Measurements from ENCODE around the gene CD9.

Gene CD9, protein sequence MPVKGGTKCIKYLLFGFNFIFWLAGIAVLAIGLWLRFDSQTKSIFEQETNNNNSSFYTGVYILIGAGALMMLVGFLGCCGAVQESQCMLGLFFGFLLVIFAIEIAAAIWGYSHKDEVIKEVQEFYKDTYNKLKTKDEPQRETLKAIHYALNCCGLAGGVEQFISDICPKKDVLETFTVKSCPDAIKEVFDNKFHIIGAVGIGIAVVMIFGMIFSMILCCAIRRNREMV

DNA sequence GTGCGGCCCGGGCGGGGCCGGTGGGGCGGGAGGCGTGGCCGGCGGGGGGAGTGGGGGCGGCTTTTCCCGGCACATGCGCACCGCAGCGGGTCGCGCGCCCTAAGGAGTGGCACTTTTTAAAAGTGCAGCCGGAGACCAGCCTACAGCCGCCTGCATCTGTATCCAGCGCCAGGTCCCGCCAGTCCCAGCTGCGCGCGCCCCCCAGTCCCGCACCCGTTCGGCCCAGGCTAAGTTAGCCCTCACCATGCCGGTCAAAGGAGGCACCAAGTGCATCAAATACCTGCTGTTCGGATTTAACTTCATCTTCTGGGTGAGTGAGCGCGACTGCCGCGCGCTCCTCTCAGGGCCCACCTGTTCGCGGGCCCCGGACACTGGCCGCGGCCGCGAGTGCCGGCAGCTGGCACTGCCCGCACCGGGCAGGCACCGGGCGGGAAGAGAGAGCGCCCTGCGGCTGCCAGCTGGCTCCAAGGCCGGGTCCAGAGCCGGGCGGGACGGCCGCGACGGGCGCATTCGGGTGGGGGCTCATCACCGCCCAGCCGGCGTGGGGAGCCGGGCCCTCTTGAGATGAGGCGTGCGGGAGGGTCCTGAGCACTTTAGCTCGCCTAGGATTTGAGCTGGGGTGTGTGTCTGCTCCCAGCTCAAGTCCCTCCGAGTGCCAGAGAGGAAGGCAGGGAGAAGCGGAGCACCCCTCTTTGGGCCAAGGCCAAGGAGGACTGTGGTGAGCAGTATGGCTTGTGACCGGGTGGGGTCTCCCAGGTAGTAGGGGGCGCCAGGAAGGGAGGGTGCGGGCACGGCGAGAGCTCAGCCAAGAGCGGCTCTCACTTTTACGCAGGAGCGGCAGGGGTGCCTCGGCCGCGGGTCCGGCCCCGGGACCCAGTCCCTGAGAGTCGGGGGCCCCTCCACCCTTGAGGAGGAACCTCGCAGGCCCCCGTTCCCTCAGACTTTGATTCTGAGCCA, at the start of gene CD9:
Gene CD9, plus strand, starts transcription at position 145 of the 957 bp plus-strand sequence. Its CDS starts 100 bp downstream, at position 245.
- TF ChIP-seq, protein P1, sequence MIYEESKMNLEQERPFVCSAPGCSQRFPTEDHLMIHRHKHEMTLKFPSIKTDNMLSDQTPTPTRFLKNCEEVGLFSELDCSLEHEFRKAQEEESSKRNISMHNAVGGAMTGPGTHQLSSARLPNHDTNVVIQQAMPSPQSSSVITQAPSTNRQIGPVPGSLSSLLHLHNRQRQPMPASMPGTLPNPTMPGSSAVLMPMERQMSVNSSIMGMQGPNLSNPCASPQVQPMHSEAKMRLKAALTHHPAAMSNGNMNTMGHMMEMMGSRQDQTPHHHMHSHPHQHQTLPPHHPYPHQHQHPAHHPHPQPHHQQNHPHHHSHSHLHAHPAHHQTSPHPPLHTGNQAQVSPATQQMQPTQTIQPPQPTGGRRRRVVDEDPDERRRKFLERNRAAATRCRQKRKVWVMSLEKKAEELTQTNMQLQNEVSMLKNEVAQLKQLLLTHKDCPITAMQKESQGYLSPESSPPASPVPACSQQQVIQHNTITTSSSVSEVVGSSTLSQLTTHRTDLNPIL (CRISPR knock-in tag; IDR thresholded peaks at IDR 0.05; ENCODE audit: low read depth): no peak
- TF ChIP-seq BACH2 (CRISPR knock-in tag; IDR thresholded peaks at IDR 0.05; ENCODE audit: borderline replicate concordance): no peak
- no peak for TF ChIP-seq ZNF565 (CRISPR knock-in tag; conservative IDR thresholded peaks at IDR 0.05; ENCODE audit: low read depth)
- no peak for TF ChIP-seq GLIS3 (CRISPR knock-in tag; IDR thresholded peaks at IDR 0.05)
- TF ChIP-seq PPARA (CRISPR knock-in tag; IDR thresholded peaks at IDR 0.05; ENCODE audit: borderline replicate concordance): no peak
- peak; percentile 59 for ATAC-seq

DNA sequence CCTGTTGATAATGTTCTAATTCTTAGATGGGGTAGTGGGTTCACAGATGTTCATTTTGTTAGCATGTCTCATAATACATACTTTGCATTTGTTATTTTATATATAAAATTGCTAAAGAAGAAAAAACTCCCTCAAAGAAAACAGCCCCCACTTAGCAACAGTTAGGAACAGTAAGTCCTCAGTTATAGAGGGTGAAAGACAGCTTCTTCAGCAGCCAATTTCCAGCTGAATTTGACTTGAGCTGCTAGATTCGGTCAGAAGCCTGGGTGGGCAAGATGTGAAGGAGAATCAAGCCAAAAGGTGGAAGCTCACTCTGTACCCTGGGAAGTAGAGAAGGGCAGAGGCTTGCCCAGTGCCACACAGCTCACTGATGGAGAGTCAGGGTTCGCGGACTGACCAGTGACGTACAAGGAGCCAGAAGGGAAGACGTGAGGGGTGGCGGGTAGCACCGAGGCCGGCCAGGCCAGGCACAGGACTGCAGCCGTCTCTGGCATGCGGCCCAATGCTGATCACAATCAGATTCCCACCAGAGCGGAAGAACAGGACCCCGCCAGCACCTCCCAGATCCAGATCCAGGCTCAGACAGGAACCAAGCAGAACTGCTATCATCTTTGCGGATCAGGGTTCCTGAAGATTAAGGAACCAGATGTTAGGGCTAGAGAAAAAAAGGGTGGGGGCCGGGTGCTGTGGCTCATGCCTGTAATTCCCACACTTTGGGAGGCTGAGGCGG, 45.3 kb upstream of the CD9 start:
- TF ChIP-seq TCF4 (CRISPR knock-in tag; IDR thresholded peaks at IDR 0.05; ENCODE audit: borderline replicate concordance): peak; percentile 88
- TF ChIP-seq SNAI2 (CRISPR knock-in tag; IDR thresholded peaks at IDR 0.05): no peak
- TF ChIP-seq, protein P2, sequence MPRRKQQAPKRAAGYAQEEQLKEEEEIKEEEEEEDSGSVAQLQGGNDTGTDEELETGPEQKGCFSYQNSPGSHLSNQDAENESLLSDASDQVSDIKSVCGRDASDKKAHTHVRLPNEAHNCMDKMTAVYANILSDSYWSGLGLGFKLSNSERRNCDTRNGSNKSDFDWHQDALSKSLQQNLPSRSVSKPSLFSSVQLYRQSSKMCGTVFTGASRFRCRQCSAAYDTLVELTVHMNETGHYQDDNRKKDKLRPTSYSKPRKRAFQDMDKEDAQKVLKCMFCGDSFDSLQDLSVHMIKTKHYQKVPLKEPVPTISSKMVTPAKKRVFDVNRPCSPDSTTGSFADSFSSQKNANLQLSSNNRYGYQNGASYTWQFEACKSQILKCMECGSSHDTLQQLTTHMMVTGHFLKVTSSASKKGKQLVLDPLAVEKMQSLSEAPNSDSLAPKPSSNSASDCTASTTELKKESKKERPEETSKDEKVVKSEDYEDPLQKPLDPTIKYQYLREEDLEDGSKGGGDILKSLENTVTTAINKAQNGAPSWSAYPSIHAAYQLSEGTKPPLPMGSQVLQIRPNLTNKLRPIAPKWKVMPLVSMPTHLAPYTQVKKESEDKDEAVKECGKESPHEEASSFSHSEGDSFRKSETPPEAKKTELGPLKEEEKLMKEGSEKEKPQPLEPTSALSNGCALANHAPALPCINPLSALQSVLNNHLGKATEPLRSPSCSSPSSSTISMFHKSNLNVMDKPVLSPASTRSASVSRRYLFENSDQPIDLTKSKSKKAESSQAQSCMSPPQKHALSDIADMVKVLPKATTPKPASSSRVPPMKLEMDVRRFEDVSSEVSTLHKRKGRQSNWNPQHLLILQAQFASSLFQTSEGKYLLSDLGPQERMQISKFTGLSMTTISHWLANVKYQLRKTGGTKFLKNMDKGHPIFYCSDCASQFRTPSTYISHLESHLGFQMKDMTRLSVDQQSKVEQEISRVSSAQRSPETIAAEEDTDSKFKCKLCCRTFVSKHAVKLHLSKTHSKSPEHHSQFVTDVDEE (CRISPR knock-in tag; IDR thresholded peaks at IDR 0.05): peak; percentile 78
- ATAC-seq: peak; percentile 75

DNA sequence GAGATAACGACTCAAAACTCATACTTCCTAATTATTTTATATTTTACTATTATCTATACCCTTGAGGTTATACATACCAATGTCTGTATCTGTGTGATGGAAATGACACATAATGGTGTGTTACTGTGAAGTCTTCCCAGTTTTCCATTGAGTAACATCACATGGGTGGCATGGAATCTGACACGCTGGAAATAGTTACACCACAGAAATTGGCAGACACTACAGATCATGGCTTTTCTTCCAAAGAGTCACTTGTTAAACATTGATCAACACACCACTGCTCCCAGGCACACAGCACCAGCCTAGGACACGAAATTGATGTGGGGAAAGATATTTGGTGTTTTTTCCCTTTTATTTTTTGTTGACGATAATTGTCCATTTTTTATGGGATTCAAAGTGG, 42.7 kb upstream of the CD9 start:
- TF ChIP-seq ZNF70 (CRISPR knock-in tag; IDR thresholded peaks at IDR 0.05): no peak
- TF ChIP-seq, protein P3, sequence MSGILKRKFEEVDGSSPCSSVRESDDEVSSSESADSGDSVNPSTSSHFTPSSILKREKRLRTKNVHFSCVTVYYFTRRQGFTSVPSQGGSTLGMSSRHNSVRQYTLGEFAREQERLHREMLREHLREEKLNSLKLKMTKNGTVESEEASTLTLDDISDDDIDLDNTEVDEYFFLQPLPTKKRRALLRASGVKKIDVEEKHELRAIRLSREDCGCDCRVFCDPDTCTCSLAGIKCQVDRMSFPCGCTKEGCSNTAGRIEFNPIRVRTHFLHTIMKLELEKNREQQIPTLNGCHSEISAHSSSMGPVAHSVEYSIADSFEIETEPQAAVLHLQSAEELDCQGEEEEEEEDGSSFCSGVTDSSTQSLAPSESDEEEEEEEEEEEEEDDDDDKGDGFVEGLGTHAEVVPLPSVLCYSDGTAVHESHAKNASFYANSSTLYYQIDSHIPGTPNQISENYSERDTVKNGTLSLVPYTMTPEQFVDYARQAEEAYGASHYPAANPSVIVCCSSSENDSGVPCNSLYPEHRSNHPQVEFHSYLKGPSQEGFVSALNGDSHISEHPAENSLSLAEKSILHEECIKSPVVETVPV (CRISPR knock-in tag; IDR thresholded peaks at IDR 0.05): no peak
- TF ChIP-seq ZNF565 (CRISPR knock-in tag; conservative IDR thresholded peaks at IDR 0.05; ENCODE audit: low read depth): no peak
- TF ChIP-seq, protein P2 (CRISPR knock-in tag; IDR thresholded peaks at IDR 0.05): no peak
- TF ChIP-seq BACH2 (CRISPR knock-in tag; IDR thresholded peaks at IDR 0.05; ENCODE audit: borderline replicate concordance): no peak
- TF ChIP-seq ZFP3 (CRISPR knock-in tag; IDR thresholded peaks at IDR 0.05): no peak
- no peak for TF ChIP-seq PPARA (CRISPR knock-in tag; IDR thresholded peaks at IDR 0.05; ENCODE audit: borderline replicate concordance)
- TF ChIP-seq, protein P4, sequence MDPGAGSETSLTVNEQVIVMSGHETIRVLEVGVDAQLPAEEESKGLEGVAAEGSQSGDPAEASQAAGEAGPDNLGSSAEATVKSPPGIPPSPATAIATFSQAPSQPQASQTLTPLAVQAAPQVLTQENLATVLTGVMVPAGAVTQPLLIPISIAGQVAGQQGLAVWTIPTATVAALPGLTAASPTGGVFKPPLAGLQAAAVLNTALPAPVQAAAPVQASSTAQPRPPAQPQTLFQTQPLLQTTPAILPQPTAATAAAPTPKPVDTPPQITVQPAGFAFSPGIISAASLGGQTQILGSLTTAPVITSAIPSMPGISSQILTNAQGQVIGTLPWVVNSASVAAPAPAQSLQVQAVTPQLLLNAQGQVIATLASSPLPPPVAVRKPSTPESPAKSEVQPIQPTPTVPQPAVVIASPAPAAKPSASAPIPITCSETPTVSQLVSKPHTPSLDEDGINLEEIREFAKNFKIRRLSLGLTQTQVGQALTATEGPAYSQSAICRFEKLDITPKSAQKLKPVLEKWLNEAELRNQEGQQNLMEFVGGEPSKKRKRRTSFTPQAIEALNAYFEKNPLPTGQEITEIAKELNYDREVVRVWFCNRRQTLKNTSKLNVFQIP (CRISPR knock-in tag; IDR thresholded peaks at IDR 0.05; ENCODE audit: borderline replicate concordance, low read depth): no peak
- ATAC-seq: no peak

DNA sequence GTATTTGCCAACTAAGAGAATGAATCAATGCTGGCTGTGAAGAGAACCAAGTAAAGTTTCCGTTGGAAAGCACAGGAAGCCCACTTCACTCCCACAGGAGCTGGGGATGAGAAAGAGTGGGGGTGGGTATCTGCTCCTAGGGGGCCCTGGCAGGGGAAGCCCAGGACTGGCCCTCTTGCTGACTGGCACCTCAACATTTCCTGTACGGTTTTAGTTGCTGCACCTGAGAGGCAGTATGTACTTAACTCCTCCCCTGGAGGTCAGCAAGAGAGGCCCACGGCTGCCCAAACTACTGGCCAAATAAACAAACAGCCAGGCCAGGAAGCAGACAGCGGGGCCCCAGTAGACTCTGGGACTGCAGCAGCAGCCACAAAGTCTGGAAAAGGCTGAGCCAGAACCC, 41.9 kb upstream of the CD9 start:
- no peak for ATAC-seq
- TF ChIP-seq OSR1 (CRISPR knock-in tag; IDR thresholded peaks at IDR 0.05) (no peak), TOX (CRISPR knock-in tag; IDR thresholded peaks at IDR 0.05; ENCODE audit: borderline replicate concordance) (no peak), GLIS3 (CRISPR knock-in tag; IDR thresholded peaks at IDR 0.05) (no peak), RARB (CRISPR knock-in tag; IDR thresholded peaks at IDR 0.05) (no peak), SNAI2 (CRISPR knock-in tag; IDR thresholded peaks at IDR 0.05) (no peak), ARNTL (CRISPR knock-in tag; IDR thresholded peaks at IDR 0.05; ENCODE audit: borderline replicate concordance, low read depth) (no peak), ZNF8 (CRISPR knock-in tag; IDR thresholded peaks at IDR 0.05) (no peak), ZNF565 (CRISPR knock-in tag; conservative IDR thresholded peaks at IDR 0.05; ENCODE audit: low read depth) (no peak)
- TF ChIP-seq, protein P4 (CRISPR knock-in tag; IDR thresholded peaks at IDR 0.05; ENCODE audit: borderline replicate concordance, low read depth): no peak
- TF ChIP-seq, protein P3 (CRISPR knock-in tag; IDR thresholded peaks at IDR 0.05): no peak

All from SK-N-SH treated with all-trans-retinoic acid at 6 μM for 48 hours (cell line).